Mucosa of stomach (tissue), 1 donor: ENCODE data around the gene PXK.

Source experiments
- H3K27me3 ChIP-seq: one replicate; pipeline ENCODE4 v1.7.0; 2013; ENCODE audit warnings: mild to moderate bottlenecking, low read length; ENCODE audit not compliant: control insufficient read depth, insufficient read depth
- H3K36me3 ChIP-seq: one replicate; pipeline ENCODE4 v1.7.0; 2013; ENCODE audit warnings: low read length; ENCODE audit not compliant: control insufficient read depth, insufficient read depth
- H3K4me1 ChIP-seq: one replicate; pipeline ENCODE4 v1.7.0; 2013; ENCODE audit warnings: mild to moderate bottlenecking, low read length; ENCODE audit not compliant: control insufficient read depth, insufficient read depth
- H3K4me3 ChIP-seq: one replicate; pipeline ENCODE4 v1.7.0; 2013; ENCODE audit warnings: low read length
- H3K9ac ChIP-seq: one replicate; pipeline ENCODE4 v1.7.0; 2013; ENCODE audit warnings: mild to moderate bottlenecking, low read length, moderate library complexity
- H3K9me3 ChIP-seq: one replicate; pipeline ENCODE4 v1.7.0; 2013; ENCODE audit warnings: mild to moderate bottlenecking, low read length, moderate library complexity; ENCODE audit not compliant: control insufficient read depth
- donor health status: Pancreatic carcinoma.

The PXK gene

DNA sequence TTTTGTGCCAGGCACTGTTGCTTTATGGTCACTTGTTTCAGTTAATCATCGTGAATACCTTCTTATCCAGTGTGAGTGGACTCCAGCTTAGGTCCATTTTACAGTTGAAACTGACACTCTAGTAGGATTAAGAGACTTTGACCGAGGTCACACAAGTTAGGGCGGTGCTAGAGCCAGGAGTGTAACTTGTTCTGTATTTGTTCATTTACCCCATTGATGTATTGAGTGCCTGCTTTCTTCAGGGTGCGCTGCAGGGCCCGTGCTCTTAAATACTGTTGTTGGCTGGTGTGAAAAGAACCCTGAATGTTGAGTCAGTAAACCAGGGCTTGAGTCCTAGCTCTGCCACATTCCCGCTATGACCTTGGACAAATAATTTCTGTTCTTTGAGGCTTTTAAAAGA lies 85.5 kb downstream of the PXK start:
- no peak overlapping the region for H3K4me3 ChIP-seq
- no peak overlapping the region for H3K9ac ChIP-seq
- no peaks in the 10 kb centered on the region for H3K27me3 ChIP-seq
- H3K4me1 ChIP-seq = peaks cover 12% of the 10 kb centered on the region
- no peaks in the 10 kb centered on the region for H3K36me3 ChIP-seq
- H3K9me3 ChIP-seq = no peaks in the 10 kb centered on the region

DNA sequence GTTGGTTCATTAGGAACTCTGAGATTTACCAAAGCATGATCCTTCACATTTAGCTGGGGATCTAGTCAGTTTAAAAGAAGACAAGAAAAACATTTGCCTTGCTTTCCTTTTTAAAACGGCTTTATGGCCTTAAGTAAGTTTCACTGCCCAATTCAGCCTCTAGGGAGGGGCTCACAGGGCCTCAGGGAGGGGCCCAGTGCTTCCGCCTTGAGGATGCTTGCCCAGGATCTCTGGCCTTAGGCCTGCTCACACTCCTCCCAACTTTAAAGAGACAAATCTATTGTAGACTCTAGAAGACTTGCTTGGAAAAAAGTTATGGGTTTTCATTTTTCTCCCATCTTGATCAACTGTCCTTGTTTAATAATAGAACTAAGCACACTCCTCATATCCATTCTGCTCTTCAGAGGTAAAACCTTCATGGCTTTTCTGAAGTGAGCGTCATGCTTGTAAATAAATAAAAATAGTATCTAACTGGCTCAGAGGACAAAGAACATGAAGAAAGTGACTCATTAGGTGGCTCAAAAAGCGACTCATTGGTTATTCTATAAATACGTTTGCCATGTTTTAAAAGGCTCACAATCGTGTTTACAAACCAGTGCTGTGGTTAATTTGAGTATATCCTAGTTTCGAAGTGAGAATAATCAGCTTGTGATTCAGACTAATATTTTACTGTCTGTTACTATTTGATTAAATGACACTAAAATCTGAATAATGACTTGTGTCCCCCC lies 87.3 kb downstream of the PXK start:
- Histone ChIP-seq H3K36me3 (no peaks in the 10 kb centered on the region), H3K9ac (peak overlapping the region; percentile 28), H3K4me3 (no peak overlapping the region), H3K4me1 (peaks cover 5% of the 10 kb centered on the region), H3K27me3 (no peaks in the 10 kb centered on the region), H3K9me3 (no peaks in the 10 kb centered on the region)

DNA sequence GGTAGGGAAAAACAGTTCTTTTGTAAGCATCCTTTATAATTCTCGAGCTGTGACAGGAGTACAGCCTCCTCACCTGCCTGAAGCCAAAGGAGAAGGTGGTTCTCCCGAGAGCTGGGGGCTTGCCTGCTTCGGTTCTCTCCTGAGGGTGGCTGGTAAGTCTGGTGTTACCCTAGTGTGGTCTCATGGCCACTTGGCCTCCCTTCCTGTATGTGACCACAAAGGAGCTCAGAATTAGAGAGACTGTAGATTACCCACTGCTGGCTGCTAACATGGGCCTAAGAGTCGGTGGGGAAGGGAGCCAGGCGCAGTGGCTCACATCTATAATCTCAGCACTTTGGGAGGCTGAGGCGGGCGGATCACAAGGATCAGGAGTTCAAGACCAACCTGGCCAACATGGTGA lies 88.3 kb downstream of the PXK start:
- H3K4me3 ChIP-seq = no peak overlapping the region
- peaks cover 5% of the 10 kb centered on the region for H3K4me1 ChIP-seq
- H3K36me3 ChIP-seq = no peaks in the 10 kb centered on the region
- no peak overlapping the region for H3K9ac ChIP-seq
- H3K9me3 ChIP-seq = no peaks in the 10 kb centered on the region
- H3K27me3 ChIP-seq = no peaks in the 10 kb centered on the region

DNA sequence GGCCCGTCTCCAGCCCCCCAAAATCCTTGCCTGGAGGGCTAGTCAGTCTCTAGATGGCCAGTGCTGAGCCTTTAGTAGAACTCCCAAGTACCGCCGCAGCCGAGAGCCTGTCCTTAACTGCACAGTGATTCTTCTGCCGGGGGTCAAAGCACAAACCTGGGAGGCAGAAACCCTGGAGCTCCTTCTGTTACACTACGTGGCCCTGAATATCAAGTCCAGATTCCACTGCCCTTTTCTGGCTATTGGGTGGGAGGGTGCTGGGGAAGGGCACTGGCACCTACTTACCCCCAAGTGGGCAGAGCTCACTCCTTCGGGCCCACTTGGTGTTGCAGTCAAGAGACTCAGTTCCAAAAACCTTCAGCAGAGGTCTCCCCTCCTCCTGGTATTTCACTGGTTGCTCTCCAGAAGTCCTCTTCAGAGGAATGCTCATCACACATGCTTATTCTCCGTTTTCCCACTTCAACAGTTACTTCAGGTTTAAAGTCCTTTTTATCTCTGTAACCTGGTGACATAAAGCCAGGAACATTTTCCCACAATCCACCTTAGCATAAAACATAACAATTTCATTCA lies 90.1 kb downstream of the PXK start:
- H3K9me3 ChIP-seq = no peaks in the 10 kb centered on the region
- H3K36me3 ChIP-seq = no peaks in the 10 kb centered on the region
- no peak overlapping the region for H3K9ac ChIP-seq
- no peaks in the 10 kb centered on the region for H3K27me3 ChIP-seq
- peaks cover 5% of the 10 kb centered on the region for H3K4me1 ChIP-seq
- no peak overlapping the region for H3K4me3 ChIP-seq

DNA sequence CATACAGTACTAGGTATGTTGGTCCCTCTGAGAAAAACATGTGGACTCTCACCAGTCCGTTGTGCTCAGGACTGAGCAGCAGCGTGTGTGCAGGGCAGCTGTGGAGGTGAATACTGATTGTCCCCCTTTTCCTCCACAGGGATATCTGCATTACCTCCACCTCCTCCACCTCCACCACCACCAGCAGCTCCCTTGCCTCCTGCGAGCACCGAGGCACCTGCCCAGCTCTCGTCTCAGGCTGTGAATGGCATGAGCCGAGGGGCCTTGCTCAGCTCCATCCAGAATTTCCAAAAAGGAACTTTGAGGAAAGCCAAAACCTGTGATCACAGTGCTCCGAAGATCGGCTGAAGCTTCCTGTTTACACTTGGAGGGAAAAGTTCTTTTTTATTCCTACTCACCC lies 91.9 kb downstream of the PXK start:
- peaks cover 3% of the 10 kb centered on the region for H3K4me1 ChIP-seq
- no peak overlapping the region for H3K9ac ChIP-seq
- H3K4me3 ChIP-seq = no peak overlapping the region
- H3K27me3 ChIP-seq = no peaks in the 10 kb centered on the region
- H3K36me3 ChIP-seq = no peaks in the 10 kb centered on the region
- H3K9me3 ChIP-seq = no peaks in the 10 kb centered on the region

DNA sequence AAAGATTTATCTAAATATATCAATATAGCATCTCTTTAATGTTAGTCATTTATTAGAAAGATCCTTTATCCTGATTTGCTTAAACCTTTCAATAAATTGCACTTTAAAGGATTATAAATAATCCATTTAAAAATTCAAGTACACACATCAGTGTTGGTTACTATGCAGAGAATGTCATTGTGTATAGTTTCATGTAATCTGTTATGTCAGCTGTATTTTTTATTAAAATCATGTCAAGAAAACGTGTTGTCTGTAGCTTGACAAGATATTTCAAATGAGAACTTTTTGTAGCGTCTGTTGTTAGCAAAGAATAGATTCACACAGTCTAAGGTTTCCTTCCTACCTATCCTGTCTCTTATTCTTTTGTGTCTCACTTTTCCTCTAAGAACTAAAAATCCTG lies 93.1 kb downstream of the PXK start:
- Histone ChIP-seq H3K4me3 (no peak overlapping the region), H3K4me1 (no peaks in the 10 kb centered on the region), H3K9me3 (no peaks in the 10 kb centered on the region), H3K36me3 (peaks cover 3% of the 10 kb centered on the region), H3K9ac (no peak overlapping the region), H3K27me3 (no peaks in the 10 kb centered on the region)

DNA sequence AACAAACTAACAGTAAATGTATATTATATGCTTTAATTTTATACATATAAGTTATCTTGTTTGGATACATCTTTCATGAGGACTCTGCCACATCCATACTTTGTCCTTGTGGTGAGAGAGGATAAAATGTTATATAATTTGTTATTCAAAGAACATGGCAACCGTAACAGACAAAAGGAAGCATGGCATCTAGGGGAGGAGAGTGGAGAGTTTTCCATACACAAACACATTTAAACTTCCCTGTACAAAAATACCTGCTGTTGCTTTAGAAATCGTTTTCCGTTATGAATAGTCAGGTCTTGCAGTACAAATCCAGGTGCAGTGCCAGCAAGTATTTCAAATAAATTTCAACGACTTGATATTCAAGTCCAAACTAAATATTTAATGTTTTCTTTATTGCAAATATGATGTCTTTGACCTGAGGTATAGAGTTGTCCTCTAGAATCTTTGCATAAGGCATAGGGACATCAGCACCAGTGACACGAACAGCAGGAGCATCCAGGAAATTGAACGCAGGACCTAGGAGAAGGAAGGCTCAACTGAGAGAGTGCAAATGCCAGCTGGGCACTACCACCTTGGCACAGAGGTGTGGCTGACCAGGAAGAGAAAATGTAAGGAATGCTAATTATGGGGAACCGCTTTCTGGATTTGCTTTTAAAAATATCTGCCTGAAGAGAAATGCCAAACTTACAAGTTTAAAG lies 95.1 kb downstream of the PXK start:
- Histone ChIP-seq H3K27me3 (no peaks in the 10 kb centered on the region), H3K4me1 (no peaks in the 10 kb centered on the region), H3K9ac (no peak overlapping the region), H3K4me3 (no peak overlapping the region), H3K36me3 (peaks cover 3% of the 10 kb centered on the region), H3K9me3 (no peaks in the 10 kb centered on the region)

DNA sequence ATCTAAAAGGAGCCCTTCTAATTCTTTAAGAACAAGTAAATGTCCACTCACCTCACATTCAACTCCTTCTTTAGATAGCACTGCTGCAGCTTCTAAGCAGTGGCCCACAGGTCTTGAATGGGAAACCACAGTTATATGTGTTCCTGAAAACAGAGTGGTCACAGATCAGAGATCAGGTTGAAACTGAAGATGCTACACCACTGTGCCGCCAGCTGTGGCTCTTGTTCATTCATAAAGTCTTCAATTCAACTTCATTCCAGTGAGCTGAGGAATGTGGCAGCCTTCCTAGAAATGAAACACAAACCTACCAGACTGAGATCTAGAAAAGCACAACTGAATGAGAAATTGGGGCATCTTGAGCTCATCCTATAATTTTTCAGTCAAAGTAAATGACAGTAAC lies 97.0 kb downstream of the PXK start:
- Histone ChIP-seq H3K36me3 (peaks cover 3% of the 10 kb centered on the region), H3K27me3 (no peaks in the 10 kb centered on the region), H3K4me3 (no peak overlapping the region), H3K9ac (no peak overlapping the region), H3K9me3 (no peaks in the 10 kb centered on the region), H3K4me1 (peaks cover 8% of the 10 kb centered on the region)

DNA sequence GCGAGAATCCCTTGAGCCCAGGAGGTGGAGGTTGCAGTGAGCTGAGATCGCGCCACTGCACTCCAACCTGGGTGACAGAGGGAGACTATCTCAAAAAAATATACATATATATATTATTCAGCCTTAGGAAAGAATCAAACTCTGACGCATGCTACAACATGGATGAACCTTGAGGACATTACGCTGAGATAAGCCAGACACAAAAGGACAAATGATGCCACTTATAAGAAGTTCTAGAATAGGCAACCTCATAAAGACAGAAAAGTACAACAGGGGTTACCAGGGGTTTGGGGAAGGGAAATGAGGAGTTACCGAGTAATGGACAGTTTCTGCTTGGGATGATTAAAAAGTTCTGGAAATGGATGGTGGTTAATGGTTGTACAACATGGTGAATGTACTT lies 100.2 kb downstream of the PXK start:
- Histone ChIP-seq H3K27me3 (no peaks in the 10 kb centered on the region), H3K9ac (peak overlapping the region; percentile 70), H3K9me3 (no peaks in the 10 kb centered on the region), H3K4me1 (peaks cover 9% of the 10 kb centered on the region), H3K4me3 (peak overlapping the region; percentile 48), H3K36me3 (peaks cover 3% of the 10 kb centered on the region)

DNA sequence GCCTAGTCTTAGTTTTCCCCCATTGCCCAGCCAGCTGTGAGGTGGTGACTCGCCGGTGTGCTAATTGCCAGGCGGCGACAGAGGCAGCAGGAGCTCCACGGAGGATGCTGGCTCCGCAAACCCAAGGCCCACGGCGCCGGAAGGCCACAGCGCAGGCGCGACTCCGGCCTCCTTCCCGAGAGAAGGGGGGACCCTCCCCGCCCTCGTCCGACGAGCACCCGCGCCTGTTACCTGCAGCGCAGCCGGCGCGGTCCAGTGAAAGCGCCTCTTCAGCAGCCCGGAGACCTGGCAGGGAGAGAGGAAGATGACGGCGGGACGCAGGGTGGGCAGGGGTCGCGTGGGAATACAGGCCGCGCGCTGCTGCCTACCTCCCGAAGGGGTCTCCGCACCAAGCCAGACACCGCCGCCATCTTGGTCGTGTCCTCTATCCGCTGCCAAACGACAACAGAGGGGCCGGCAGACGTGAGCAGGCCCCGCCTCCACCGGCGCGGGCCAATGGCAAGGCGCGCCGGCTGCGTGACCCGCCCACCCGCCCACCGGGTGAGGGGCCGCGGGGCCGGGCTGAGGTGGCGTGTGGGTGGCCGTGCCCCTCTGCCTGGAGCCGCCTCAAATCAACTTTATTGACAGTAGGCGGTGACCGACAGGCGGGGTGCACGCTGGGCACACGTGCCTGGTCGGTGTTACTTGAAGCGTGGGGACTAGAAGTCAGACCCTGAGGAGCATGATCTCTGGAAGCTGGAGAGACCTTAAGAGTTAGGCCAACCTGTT lies 100.9 kb downstream of the PXK start, which contains the start of gene PDHB:
PDHB (minus strand) TSS at position 433 of the 768 bp plus-strand sequence; CDS start at position 410, 23 bp downstream.
- peaks cover 9% of the 10 kb centered on the region for H3K4me1 ChIP-seq

DNA sequence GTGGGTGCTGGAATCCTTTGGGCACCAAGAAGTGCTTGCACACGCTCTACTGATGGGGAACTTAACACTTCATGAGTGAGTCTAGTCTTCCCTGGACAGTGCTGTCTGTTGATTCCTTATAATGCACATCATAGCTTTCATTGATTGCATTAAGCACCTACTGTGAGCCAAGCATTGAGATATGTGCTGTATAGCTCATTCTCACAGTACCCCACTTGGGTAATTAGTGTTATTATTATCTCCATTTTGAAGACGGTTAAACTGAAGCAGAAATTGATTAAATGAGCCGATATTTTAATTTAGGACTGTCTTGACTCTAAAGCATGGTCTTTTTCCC lies 101.4 kb downstream of the PXK start:
- peaks cover 9% of the 10 kb centered on the region for H3K4me1 ChIP-seq
- H3K36me3 ChIP-seq = peaks cover 3% of the 10 kb centered on the region
- no peak overlapping the region for H3K4me3 ChIP-seq
- H3K27me3 ChIP-seq = no peaks in the 10 kb centered on the region
- no peak overlapping the region for H3K9ac ChIP-seq
- H3K9me3 ChIP-seq = no peaks in the 10 kb centered on the region

More for the DNA sequence above, 100.9 kb downstream of the PXK start, which contains the start of gene PDHB:
- peak within 1 kb of the TSS; percentile 70 for H3K9ac ChIP-seq
- no peaks in the 10 kb centered on the region for H3K9me3 ChIP-seq
- peak within 1 kb of the TSS; percentile 48 for H3K4me3 ChIP-seq
- H3K36me3 ChIP-seq = peaks cover 3% of the 10 kb centered on the region
- no peaks in the 10 kb centered on the region for H3K27me3 ChIP-seq

DNA sequence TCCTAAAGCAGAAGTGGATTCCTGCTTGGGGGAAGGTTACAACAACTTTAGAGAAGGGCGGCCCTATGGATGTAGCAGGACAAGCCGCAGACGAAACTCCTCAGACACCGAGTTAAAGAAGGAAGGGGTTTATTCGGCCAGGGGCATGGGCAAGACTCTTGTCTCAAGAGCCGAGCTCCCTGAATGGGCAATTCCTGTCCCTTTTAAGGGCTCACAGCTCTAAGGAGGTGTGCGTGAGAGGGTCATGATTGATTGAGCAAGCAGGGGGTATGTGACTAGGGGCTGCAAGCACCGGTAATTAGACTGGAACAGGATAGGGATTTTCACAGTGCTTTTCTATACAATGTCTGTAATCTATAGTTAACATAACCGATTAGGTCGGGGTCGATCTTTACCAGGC lies 101.8 kb downstream of the PXK start:
- Histone ChIP-seq H3K9ac (no peak overlapping the region), H3K27me3 (no peaks in the 10 kb centered on the region), H3K9me3 (no peaks in the 10 kb centered on the region), H3K4me3 (no peak overlapping the region), H3K4me1 (peaks cover 9% of the 10 kb centered on the region), H3K36me3 (peaks cover 3% of the 10 kb centered on the region)
